AG04449 (cell line): ENCODE results near the gene MATCAP1.

ENCODE experiments used
- CTCF ChIA-PET: fragments of 350-600 bp; formaldehyde crosslinking; extraction: SDS; loops from one replicate; lab custom pipeline; 2021; ENCODE audit warnings: antibody characterized with exemption; lab: Yijun Ruan, JAX
- POLR2A ChIA-PET: fragments of 400-600, 350-600 bp; formaldehyde crosslinking; extraction: SDS; loops from one replicate; lab custom pipeline; 2020; ENCODE audit warnings: antibody characterized with exemption, inconsistent platforms; lab: Yijun Ruan, JAX
- DNase-seq: peaks from one replicate; pipeline ENCODE4 v3.0.0-alpha.2; 2010; ENCODE audit warnings: low read depth, low spot score
- H3K4me3 ChIP-seq: 2 replicates; pipeline ENCODE4 v1.5.1; 2011; ENCODE audit warnings: low read depth, mild to moderate bottlenecking, control low read depth, low read length
- TF ChIP-seq, protein P1 (sequence below): IDR thresholded peaks from one replicate; pipeline ENCODE4 v1.5.1; 2011; ENCODE audit warnings: mild to moderate bottlenecking, moderate library complexity, low read length, control low read depth, inconsistent platforms; ENCODE audit not compliant: insufficient read depth; ENCODE audit errors: missing control alignments

MATCAP1 gene

GRCh38 chr16:67146523-67147357, 37.0 kb downstream of the MATCAP1 start:
- ChIA-PET POLR2A (no interaction called here), CTCF (interaction anchor here (0.6 to 9.3 kb wide), 3 partner anchors 9 to 15 kb away, joined by 3 to 91 read pairs (median 3); no protein-coding TSS in a partner anchor)
- TF ChIP-seq, protein P1, sequence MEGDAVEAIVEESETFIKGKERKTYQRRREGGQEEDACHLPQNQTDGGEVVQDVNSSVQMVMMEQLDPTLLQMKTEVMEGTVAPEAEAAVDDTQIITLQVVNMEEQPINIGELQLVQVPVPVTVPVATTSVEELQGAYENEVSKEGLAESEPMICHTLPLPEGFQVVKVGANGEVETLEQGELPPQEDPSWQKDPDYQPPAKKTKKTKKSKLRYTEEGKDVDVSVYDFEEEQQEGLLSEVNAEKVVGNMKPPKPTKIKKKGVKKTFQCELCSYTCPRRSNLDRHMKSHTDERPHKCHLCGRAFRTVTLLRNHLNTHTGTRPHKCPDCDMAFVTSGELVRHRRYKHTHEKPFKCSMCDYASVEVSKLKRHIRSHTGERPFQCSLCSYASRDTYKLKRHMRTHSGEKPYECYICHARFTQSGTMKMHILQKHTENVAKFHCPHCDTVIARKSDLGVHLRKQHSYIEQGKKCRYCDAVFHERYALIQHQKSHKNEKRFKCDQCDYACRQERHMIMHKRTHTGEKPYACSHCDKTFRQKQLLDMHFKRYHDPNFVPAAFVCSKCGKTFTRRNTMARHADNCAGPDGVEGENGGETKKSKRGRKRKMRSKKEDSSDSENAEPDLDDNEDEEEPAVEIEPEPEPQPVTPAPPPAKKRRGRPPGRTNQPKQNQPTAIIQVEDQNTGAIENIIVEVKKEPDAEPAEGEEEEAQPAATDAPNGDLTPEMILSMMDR, result no peak
- no peak for DNase-seq
- no peak overlapping the region for H3K4me3 ChIP-seq

- ChIA-PET POLR2A (no interaction called here), CTCF (interaction anchor here (0.8 to 9.3 kb wide), 6 partner anchors 10 to 185 kb away, joined by 3 to 91 read pairs (median 4); partner anchors contain the start of gene CES3)
- TF ChIP-seq, protein P1, result no peak
- no peak overlapping the region for H3K4me3 ChIP-seq
- DNase-seq, result no peak
Measured at GRCh38 chr16:67145746-67146145, 38.0 kb downstream of the MATCAP1 start.

GRCh38 chr16:67144943-67145342, 38.8 kb downstream of the MATCAP1 start:
- CTCF ChIA-PET, result interaction anchor here (1.0 to 9.3 kb wide), 5 partner anchors 11 to 184 kb away, joined by 3 to 91 read pairs (median 6); partner anchors contain the start of gene CES3
- TF ChIP-seq, protein P1, result no peak
- DNase-seq, result no peak
- POLR2A ChIA-PET, result no interaction called here
- no peak overlapping the region for H3K4me3 ChIP-seq

DNA sequence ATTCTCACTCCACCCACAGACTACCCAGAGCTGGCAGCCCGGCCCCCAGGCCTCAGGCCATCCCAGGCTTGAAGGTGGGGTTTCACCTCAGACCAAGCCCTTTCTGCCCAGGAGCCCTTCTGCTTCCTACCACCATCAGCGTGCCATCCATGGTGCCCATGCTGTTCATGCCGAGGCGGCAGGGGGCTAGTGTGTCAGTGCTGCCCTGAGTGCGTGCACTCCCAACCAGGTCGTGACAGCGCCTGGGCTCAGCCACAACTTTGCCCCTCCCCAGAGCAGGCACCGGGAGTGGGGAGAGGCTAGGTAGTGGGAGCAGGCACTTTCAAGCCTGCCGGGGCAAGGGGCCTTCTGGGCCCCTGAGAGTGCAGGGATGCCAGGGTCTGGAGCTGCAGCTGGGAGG, 41.4 kb downstream of the MATCAP1 start:
- ChIA-PET POLR2A (interaction anchor here (1.2 kb wide), 1 partner anchor 8 kb away, joined by 4 read pairs; the partner anchor contains the start of gene B3GNT9), CTCF (interaction anchor here (0.8 to 9.3 kb wide), 4 partner anchors 14 to 188 kb away, joined by 3 to 91 read pairs (median 8); no protein-coding TSS in a partner anchor)
- TF ChIP-seq, protein P1, result no peak
- no peak overlapping the region for H3K4me3 ChIP-seq
- no peak for DNase-seq

GRCh38 chr16:67141391-67141790, 42.4 kb downstream of the MATCAP1 start:
- ChIA-PET POLR2A (interaction anchor here (0.9 to 1.2 kb wide), 2 partner anchors 9 to 26 kb away, joined by 3 to 4 read pairs; partner anchors contain the start of gene B3GNT9), CTCF (interaction anchor here (0.8 to 9.3 kb wide), 8 partner anchors 10 to 187 kb away, joined by 3 to 91 read pairs (median 6); partner anchors contain the start of genes B3GNT9, CES3 and NOL3)
- no peak overlapping the region for H3K4me3 ChIP-seq
- no peak for DNase-seq
- TF ChIP-seq, protein P1, result no peak

DNA sequence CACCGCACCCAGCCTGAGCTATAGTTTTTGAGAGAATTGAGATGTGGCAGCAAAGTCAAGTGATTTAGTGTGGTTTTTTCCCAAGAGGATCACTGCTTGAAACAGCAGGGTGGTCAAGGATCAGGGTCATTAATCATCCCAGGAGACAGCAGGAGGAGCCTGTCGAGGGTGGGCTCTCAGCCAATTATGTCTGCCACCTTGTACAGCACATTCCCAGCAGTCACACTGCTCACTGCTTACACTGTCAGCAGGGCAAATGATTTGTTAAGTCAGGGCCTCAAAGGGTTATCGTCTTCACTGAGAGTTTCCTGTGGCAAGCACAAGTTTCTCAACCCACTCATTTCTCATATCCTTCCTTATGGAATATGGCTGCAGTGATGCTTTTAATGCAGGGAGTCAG, 46.2 kb downstream of the MATCAP1 start:
- POLR2A ChIA-PET, result no interaction called here
- CTCF ChIA-PET, result interaction anchor here (0.5 to 9.3 kb wide), 7 partner anchors 13 to 176 kb away, joined by 3 to 91 read pairs (median 3); partner anchors contain the start of genes CES3 and PHAF1
- TF ChIP-seq, protein P1, result no peak
- H3K4me3 ChIP-seq, result no peak overlapping the region
- DNase-seq, result no peak
